Activated CD8-positive, alpha-beta T cell treated with anti-CD3 and anti-CD28 coated beads for 36 hours (primary cell): ENCODE results near the gene NUDT8. TPM values are rescaled to one million over a fixed set of nuclear protein-coding genes. Genes with fewer than 3 reads are reported as not detected.

ENCODE experiments used
- ATAC-seq: fragments of 200-7000 bp; cut with Tn5 transposase; one replicate; pipeline ENCODE4 v1.10.0; 2021; ENCODE audit warnings: mild to moderate bottlenecking, moderate library complexity
- CTCF ChIA-PET: fragments of 350-600 bp; sonication (Branson Sonifier 250); formaldehyde crosslinking; loops from one replicate; lab custom pipeline; 2021; ENCODE audit warnings: antibody characterized with exemption; lab: Charles Lee
- POLR2A ChIA-PET: fragments of 350-600 bp; sonication (Branson Sonifier 250); formaldehyde crosslinking; loops from one replicate; lab custom pipeline; 2021; ENCODE audit warnings: antibody characterized with exemption; lab: Charles Lee
- DNase-seq: peaks from one replicate; pipeline ENCODE4 v3.0.0-alpha.2; 2020
- H3K27ac Mint-ChIP-seq: one replicate; pipeline ENCODE4 v1.8.0; 2021; ENCODE audit warnings: mild to moderate bottlenecking, mixed read lengths
- H3K27me3 Mint-ChIP-seq: one replicate; pipeline ENCODE4 v1.8.0; 2021; ENCODE audit warnings: mixed read lengths
- H3K36me3 Mint-ChIP-seq: one replicate; pipeline ENCODE4 v1.8.0; 2021; ENCODE audit warnings: low read depth, mixed read lengths
- H3K4me1 Mint-ChIP-seq: one replicate; pipeline ENCODE4 v1.8.0; 2021; ENCODE audit warnings: low read depth, mixed read lengths
- H3K4me3 Mint-ChIP-seq: one replicate; pipeline ENCODE4 v1.8.0; 2021; ENCODE audit warnings: mild to moderate bottlenecking, moderate library complexity, mixed read lengths
- H3K9me3 Mint-ChIP-seq: one replicate; pipeline ENCODE4 v1.8.0; 2021; ENCODE audit warnings: mixed read lengths
- intact Hi-C: fragments of 100-400 bp; cut with micrococcal nuclease; formaldehyde crosslinking; loops from one replicate; pipeline ENCODE4 v1.10.0; 2022
- total RNA-seq, 2 experiments: library from RNA; stranded (reverse); gene quantifications; one replicate each; pipeline ENCODE4 v1.2.3, GENCODE V29; 2021
- TF ChIP-seq, protein P1 (sequence below): fragments of 200-600 bp; IDR thresholded peaks from one replicate; pipeline ENCODE4 v1.8.0; 2022; ENCODE audit warnings: antibody characterized with exemption, mild to moderate bottlenecking

NUDT8 gene
- total RNA-seq, 2 experiments from 2014 or later, result 35.5 to 39.5 TPM

DNA sequence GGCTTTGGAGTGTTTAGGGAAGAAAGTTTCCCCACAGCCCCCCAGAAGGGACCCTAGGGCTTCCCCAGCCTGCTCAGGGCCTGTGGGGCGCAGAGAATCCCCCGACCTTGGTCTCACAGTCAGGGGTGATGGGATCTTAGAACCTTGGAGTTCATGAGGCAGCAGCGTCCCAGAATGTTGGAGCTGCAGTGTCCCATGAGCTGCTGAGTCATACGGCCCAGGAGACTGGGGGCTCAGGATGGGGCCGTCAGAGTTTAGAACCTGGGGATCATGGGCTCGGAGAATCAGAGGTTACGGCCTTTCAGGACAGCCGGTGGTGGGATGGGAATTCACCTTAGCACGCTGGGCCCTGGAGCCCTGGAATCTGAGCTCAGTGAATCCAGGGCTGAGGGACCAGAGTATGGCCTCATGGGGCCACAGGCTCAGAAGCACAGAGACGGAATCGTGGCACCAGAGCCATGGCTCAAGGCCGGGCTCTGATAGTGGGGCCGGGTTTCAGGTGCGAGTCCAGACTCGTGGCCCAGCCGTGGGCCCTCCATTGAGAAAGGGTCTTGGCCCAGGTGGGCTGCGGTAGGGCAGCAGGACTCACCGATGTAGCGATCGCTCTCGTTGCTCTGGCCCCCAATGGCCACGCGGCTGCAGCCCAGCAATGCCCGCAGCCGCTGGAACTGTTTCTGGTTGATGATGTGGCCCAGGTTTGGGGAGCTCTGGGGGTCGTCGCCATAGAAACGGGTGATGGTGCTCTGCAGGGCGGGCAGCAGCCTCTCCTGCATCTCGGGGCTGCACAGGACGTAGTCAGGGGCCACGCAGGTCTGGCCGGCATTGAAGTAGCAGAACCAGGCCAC, 35.2 kb upstream of the NUDT8 start:
- intact Hi-C loops, result no loop called here
- H3K27me3 Mint-ChIP-seq, result no peaks in the 10 kb centered on the region
- no peaks in the 10 kb centered on the region for H3K36me3 Mint-ChIP-seq
- POLR2A ChIA-PET, result no interaction called here
- CTCF ChIA-PET, result no interaction called here
- TF ChIP-seq, protein P1, sequence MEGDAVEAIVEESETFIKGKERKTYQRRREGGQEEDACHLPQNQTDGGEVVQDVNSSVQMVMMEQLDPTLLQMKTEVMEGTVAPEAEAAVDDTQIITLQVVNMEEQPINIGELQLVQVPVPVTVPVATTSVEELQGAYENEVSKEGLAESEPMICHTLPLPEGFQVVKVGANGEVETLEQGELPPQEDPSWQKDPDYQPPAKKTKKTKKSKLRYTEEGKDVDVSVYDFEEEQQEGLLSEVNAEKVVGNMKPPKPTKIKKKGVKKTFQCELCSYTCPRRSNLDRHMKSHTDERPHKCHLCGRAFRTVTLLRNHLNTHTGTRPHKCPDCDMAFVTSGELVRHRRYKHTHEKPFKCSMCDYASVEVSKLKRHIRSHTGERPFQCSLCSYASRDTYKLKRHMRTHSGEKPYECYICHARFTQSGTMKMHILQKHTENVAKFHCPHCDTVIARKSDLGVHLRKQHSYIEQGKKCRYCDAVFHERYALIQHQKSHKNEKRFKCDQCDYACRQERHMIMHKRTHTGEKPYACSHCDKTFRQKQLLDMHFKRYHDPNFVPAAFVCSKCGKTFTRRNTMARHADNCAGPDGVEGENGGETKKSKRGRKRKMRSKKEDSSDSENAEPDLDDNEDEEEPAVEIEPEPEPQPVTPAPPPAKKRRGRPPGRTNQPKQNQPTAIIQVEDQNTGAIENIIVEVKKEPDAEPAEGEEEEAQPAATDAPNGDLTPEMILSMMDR, result no peak
- H3K4me1 Mint-ChIP-seq, result no peaks in the 10 kb centered on the region
- no peaks in the 10 kb centered on the region for H3K9me3 Mint-ChIP-seq
- ATAC-seq (no peak), DNase-seq (no peak)
- H3K4me3 Mint-ChIP-seq, result no peak overlapping the region
- no peak overlapping the region for H3K27ac Mint-ChIP-seq

DNA sequence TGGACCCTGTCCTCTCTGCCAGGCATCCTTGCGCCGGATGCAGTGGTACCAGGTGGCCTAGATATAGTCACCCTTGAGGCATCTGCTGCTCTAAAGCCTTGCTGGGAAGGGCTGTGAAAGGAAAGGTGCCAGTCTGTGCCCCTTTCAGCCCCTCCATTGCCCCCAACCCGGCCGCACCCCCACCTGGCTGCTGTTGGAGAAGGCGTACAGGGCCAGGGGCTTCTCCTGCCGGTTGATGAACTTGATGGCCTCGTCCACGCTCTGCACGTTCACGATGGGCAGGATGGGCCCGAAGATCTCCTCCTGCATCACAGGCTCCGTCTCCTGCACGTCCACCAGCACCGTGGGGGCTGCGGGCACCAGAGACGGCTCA, 34.5 kb upstream of the NUDT8 start:
- H3K36me3 Mint-ChIP-seq, result no peaks in the 10 kb centered on the region
- DNase-seq (no peak), ATAC-seq (no peak)
- H3K4me1 Mint-ChIP-seq, result no peaks in the 10 kb centered on the region
- H3K27me3 Mint-ChIP-seq, result no peaks in the 10 kb centered on the region
- no peaks in the 10 kb centered on the region for H3K9me3 Mint-ChIP-seq
- TF ChIP-seq, protein P1, result no peak
- ChIA-PET CTCF (no interaction called here), POLR2A (no interaction called here)
- H3K27ac Mint-ChIP-seq, result no peak overlapping the region
- no peak overlapping the region for H3K4me3 Mint-ChIP-seq
- intact Hi-C loops, result no loop called here

DNA sequence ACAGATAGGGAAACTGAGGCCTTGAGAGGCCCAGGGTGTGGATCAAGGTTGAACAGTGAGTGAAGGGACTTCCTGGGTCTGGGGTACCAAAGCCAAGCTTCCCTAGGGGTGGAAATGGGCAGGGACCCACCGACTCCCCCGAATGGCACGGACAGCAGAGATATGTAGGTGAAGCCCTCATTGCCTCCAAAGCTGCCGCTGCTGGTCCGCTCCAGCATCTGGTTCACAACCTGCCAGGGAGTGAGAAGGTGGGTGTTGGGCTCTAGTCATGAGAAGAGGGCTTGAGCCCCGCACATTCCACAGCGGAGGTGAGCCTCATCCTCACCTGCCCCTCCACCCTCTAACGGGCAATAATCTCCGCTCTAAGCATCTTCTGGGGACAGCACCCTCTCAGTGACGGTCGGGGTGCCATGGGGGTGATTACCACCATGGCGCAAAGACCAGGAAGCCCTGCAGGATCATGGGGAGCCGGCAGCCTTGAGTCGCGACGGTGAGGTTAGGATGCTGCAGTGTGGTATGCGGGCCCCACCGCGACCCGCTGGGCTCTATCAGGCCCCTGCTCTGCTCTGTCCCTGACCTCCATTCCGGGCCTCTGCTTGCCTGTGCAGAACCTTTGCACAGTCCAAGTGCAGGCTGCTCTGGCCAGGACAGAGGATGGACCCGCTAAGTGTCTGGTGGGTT, 33.9 kb upstream of the NUDT8 start:
- ATAC-seq (no peak), DNase-seq (no peak)
- H3K27ac Mint-ChIP-seq, result no peak overlapping the region
- intact Hi-C loops, result no loop called here
- POLR2A ChIA-PET, result no interaction called here
- no peaks in the 10 kb centered on the region for H3K9me3 Mint-ChIP-seq
- TF ChIP-seq, protein P1, result no peak
- H3K4me3 Mint-ChIP-seq, result no peak overlapping the region
- H3K36me3 Mint-ChIP-seq, result no peaks in the 10 kb centered on the region
- H3K4me1 Mint-ChIP-seq, result no peaks in the 10 kb centered on the region
- H3K27me3 Mint-ChIP-seq, result no peaks in the 10 kb centered on the region
- CTCF ChIA-PET, result no interaction called here

DNA sequence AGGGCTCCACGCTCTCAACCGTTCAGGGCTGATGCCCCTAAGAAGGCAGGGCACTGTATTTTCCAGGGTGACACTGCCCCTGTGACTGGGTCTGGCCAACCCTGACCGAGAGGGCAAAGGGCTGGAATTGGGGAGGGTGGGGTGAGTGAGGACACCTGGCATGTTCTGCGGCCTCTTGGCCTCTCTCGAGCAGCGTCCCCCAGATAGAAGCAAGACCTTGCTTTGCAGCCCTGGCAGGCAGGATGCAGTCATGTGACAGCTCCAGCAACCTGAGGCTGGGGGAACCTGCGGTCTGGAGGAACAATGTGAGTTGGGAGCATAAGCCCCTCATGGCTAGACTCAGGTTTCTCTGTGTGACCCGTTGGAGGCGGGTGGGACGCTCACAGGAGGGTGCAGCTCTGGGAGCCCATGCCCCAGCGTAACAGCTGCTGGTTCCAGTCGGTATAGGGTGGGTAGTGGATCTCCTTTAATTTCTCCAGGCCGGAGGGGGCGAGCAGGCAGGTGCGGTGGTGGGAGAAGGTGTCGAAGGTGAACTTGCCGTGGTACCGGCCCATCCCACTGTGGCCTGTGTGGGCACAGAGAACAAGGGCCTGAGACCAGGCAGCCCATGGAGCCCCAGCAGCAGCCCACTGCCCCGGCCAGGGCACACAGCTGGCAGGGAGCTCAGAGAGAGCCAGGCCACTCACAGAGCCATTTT, 33.2 kb upstream of the NUDT8 start:
- Mint-ChIP-seq H3K4me3 (no peak overlapping the region), H3K36me3 (no peaks in the 10 kb centered on the region), H3K9me3 (no peaks in the 10 kb centered on the region), H3K27ac (no peak overlapping the region), H3K4me1 (no peaks in the 10 kb centered on the region), H3K27me3 (no peaks in the 10 kb centered on the region)
- TF ChIP-seq, protein P1, result no peak
- no peak for ATAC-seq
- ChIA-PET CTCF (no interaction called here), POLR2A (interaction anchor here (2.1 kb wide), 1 partner anchor 12 kb away, joined by 5 read pairs; the partner anchor contains the start of gene ACY3)
- DNase-seq, result no peak
- intact Hi-C loops, result no loop called here
